H54 (cell line): Measurements from ENCODE around the gene SACM1L.

Source experiments
- DNase-seq: peaks from one replicate; pipeline ENCODE4 v3.0.0; 2011; ENCODE audit warnings: low spot score, mixed read lengths; ENCODE audit not compliant: insufficient read length
- FAIRE-seq: peaks from 3 replicates; lab custom pipeline; 2011; peaks lifted over from hg19 to GRCh38; lab: Jason Lieb, UNC
- POLR2A ChIP-seq: IDR thresholded peaks from 2 replicates; pipeline ENCODE4 v1.6.1; 2011; ENCODE audit warnings: low read depth, mild to moderate bottlenecking, low read length

SACM1L gene

GRCh38 chr3:45794177-45794560, 105.0 kb downstream of the SACM1L start:
- DNase-seq (no peak), FAIRE-seq (no peak)
- no peak for TF ChIP-seq POLR2A

GRCh38 chr3:45794660-45795059, 105.5 kb downstream of the SACM1L start:
- FAIRE-seq, result no peak
- DNase-seq, result no peak
- TF ChIP-seq POLR2A, result no peak
